Nephron progenitor cell (in vitro differentiated cells): Measurements from ENCODE around the gene TBC1D22B.

Source experiments
- DNase-seq: peaks from one replicate; pipeline ENCODE4 v3.0.0; 2021
- H3K27ac Mint-ChIP-seq: 2 replicates; pipeline ENCODE4 v1.8.0; 2021; ENCODE audit warnings: mild to moderate bottlenecking, moderate library complexity, mixed read lengths
- H3K27me3 Mint-ChIP-seq: 2 replicates; pipeline ENCODE4 v1.8.0; 2021; ENCODE audit warnings: mild to moderate bottlenecking, low read depth, mixed read lengths; ENCODE audit not compliant: poor library complexity
- H3K36me3 Mint-ChIP-seq: 2 replicates; pipeline ENCODE4 v1.8.0; 2021; ENCODE audit warnings: low read depth, mixed read lengths
- H3K4me1 Mint-ChIP-seq: 2 replicates; pipeline ENCODE4 v1.8.0; 2021; ENCODE audit warnings: mixed read lengths
- H3K4me3 Mint-ChIP-seq: 2 replicates; pipeline ENCODE4 v1.8.0; 2021; ENCODE audit warnings: mild to moderate bottlenecking, moderate library complexity, mixed read lengths
- H3K9me3 Mint-ChIP-seq: 2 replicates; pipeline ENCODE4 v1.8.0; 2021; ENCODE audit warnings: mild to moderate bottlenecking, moderate library complexity, mixed read lengths
- TF ChIP-seq, protein P1 (sequence below): fragments of 200-600 bp; sonication (generic); IDR thresholded peaks from 2 replicates; pipeline ENCODE4 v1.5.0; 2021; ENCODE audit warnings: antibody characterized with exemption

TBC1D22B gene

DNA sequence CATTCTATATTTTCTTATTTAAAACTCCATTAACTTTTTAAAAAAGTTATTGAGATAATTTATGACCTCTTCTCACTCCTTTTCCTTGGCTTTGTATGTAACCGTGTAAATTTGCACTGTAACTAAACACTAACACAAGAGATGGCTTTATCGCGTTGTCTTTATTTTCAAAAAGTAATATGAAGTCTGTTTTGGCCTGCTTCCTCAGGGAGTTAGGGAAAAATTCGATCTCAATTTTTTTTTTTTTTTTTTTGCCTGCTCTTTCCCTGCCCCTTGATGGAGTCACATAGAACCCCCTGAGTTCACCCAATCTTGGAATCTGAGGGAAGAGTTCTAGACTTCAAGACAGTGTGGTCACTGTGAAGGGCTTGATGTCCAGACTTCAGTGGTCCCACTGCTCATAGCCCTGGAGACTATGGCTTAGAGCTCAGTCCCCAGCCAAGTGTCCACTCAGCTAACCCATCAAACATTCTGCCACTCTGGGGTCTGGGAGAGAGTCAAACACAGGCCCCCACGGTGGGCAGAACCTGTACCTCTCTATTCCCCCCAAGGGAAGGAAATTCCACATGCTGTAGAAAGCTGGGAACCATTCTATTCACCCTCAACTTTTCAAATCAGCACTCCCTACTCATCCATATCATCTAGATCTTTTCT is 15.7 kb upstream of the TBC1D22B start:
- H3K4me3 Mint-ChIP-seq: no peak overlapping the region
- H3K4me1 Mint-ChIP-seq: peaks cover 9% of the 10 kb centered on the region
- no peaks in the 10 kb centered on the region for H3K36me3 Mint-ChIP-seq
- TF ChIP-seq, protein P1, sequence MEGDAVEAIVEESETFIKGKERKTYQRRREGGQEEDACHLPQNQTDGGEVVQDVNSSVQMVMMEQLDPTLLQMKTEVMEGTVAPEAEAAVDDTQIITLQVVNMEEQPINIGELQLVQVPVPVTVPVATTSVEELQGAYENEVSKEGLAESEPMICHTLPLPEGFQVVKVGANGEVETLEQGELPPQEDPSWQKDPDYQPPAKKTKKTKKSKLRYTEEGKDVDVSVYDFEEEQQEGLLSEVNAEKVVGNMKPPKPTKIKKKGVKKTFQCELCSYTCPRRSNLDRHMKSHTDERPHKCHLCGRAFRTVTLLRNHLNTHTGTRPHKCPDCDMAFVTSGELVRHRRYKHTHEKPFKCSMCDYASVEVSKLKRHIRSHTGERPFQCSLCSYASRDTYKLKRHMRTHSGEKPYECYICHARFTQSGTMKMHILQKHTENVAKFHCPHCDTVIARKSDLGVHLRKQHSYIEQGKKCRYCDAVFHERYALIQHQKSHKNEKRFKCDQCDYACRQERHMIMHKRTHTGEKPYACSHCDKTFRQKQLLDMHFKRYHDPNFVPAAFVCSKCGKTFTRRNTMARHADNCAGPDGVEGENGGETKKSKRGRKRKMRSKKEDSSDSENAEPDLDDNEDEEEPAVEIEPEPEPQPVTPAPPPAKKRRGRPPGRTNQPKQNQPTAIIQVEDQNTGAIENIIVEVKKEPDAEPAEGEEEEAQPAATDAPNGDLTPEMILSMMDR: no peak
- H3K9me3 Mint-ChIP-seq: no peaks in the 10 kb centered on the region
- H3K27me3 Mint-ChIP-seq: peaks cover 8% of the 10 kb centered on the region
- H3K27ac Mint-ChIP-seq: no peak overlapping the region
- no peak for DNase-seq

GRCh38 chr6:37242429-37243052 is 15.0 kb upstream of the TBC1D22B start:
- no peak for DNase-seq
- H3K27ac Mint-ChIP-seq: no peak overlapping the region
- H3K36me3 Mint-ChIP-seq: no peaks in the 10 kb centered on the region
- peaks cover 9% of the 10 kb centered on the region for H3K4me1 Mint-ChIP-seq
- peaks cover 13% of the 10 kb centered on the region for H3K27me3 Mint-ChIP-seq
- H3K9me3 Mint-ChIP-seq: peaks cover 3% of the 10 kb centered on the region
- TF ChIP-seq, protein P1: no peak
- no peak overlapping the region for H3K4me3 Mint-ChIP-seq

DNA sequence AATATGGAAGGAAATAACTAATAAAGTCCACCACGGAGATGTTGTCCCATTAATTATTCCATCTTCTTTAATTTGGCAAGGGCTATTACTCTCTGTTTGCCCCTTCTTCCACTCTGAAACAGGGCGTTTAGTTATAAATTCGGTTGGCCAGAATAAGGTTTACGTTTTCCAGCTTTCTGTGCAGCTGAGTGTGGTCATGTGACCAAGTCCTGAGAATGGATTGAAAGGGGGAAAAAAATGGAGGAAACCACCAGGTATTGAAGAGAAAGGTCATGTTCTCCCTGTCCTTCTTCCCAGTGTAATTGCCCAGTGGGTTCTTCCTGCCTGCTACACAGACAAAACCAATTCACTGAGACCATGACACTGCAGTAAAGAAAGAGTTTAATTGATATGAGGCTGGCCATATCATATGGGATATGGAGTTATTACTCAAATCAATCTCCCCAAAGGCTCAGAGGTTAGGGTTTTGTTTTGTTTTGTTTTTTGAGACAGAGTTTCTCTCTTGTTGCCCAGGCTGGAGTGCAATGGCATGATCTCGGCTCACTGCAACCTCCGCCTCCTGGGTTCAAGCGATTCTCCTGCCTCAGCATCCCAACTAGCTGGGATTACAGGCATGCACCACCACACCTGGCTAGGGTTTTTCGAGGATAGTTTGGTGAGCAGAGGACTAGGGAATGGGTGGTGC is 14.3 kb upstream of the TBC1D22B start:
- DNase-seq: no peak
- H3K27ac Mint-ChIP-seq: no peak overlapping the region
- TF ChIP-seq, protein P1: no peak
- no peak overlapping the region for H3K4me3 Mint-ChIP-seq
- peaks cover 16% of the 10 kb centered on the region for H3K27me3 Mint-ChIP-seq
- no peaks in the 10 kb centered on the region for H3K36me3 Mint-ChIP-seq
- H3K4me1 Mint-ChIP-seq: peaks cover 9% of the 10 kb centered on the region
- H3K9me3 Mint-ChIP-seq: peaks cover 3% of the 10 kb centered on the region

- peaks cover 20% of the 10 kb centered on the region for H3K27me3 Mint-ChIP-seq
- peaks cover 9% of the 10 kb centered on the region for H3K4me1 Mint-ChIP-seq
- no peak for DNase-seq
- TF ChIP-seq, protein P1: no peak
- no peaks in the 10 kb centered on the region for H3K36me3 Mint-ChIP-seq
- H3K4me3 Mint-ChIP-seq: no peak overlapping the region
- H3K27ac Mint-ChIP-seq: no peak overlapping the region
- peaks cover 7% of the 10 kb centered on the region for H3K9me3 Mint-ChIP-seq
Measured at GRCh38 chr6:37243816-37244370, 13.7 kb upstream of the TBC1D22B start.

DNA sequence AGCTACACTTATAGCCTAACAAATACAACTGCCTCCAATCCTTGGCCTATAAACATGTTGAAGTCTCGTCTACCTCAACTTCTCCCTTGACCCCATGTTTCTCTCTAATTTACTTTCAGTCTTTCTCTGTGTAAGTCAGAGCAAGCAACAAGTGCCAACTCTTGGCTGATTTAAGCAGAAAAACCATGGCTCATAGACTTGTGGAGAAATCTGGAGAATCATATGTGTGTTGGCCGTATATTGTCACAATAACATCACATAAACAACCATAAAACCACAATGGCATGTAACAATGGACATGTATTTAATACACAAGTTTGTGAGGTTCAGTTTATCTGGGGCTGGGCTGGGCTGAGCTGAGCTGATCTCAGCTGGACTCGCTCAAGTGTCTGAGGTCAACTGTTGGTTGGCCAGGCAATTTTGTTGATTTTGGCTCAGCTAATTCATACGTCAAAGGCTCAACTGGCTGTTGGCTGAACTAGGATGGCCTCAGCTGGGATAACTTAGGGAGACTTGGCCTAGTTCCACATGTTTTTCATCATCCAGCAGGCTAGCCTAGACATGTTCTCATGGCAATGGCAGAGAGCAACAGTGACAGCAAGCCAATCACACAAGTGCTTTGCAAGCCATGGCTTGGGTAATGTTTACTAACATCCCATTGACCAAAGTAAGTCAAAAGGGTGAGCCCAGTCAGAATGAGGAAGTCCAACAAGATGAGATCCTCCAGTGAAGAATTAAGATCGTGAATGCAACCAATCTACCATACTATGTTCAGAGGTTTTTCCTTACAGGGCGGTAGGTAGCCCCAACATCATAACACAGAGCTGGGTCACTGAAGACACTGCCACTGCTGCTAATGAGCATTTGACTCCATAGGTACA is 12.9 kb upstream of the TBC1D22B start:
- no peak for DNase-seq
- H3K4me1 Mint-ChIP-seq: peaks cover 9% of the 10 kb centered on the region
- peaks cover 9% of the 10 kb centered on the region for H3K9me3 Mint-ChIP-seq
- TF ChIP-seq, protein P1: no peak
- H3K4me3 Mint-ChIP-seq: no peak overlapping the region
- peaks cover 27% of the 10 kb centered on the region for H3K27me3 Mint-ChIP-seq
- H3K27ac Mint-ChIP-seq: no peak overlapping the region
- H3K36me3 Mint-ChIP-seq: no peaks in the 10 kb centered on the region
